HG03159 (cell line): Measurements from ENCODE around the gene MREG.

Experiments
- ATAC-seq: cut with Tn5 transposase; IDR thresholded peaks from one replicate; pipeline ENCODE4 v1.9.1; 2021; ENCODE audit warnings: mild to moderate bottlenecking, moderate library complexity; ENCODE audit not compliant: unreplicated experiment

MREG gene

GRCh38 chr2:216013080-216013909, at the start of gene MREG:
TSS of gene MREG (minus strand) at chr2:216013551. CDS start at chr2:216013327, 224 bp downstream.
- ATAC-seq, result peak; percentile 46

GRCh38 chr2:216059233-216059834, 46.0 kb upstream of the MREG start:
- no peak for ATAC-seq

GRCh38 chr2:216057688-216058193, 44.4 kb upstream of the MREG start:
- ATAC-seq, result peak; percentile 78

- ATAC-seq, result peak; percentile 39
Observed at GRCh38 chr2:216056739-216057138, 43.4 kb upstream of the MREG start.

- ATAC-seq, result no peak
Observed at GRCh38 chr2:216055680-216056079, 42.3 kb upstream of the MREG start.

GRCh38 chr2:216052420-216052819, 39.1 kb upstream of the MREG start:
- no peak for ATAC-seq

- no peak for ATAC-seq
Observed at GRCh38 chr2:216051350-216051749, 38.0 kb upstream of the MREG start.

- ATAC-seq, result no peak
Observed at GRCh38 chr2:216049452-216049851, 36.1 kb upstream of the MREG start.

- ATAC-seq, result no peak
Observed at GRCh38 chr2:216047397-216047796, 34.0 kb upstream of the MREG start.

- peak; percentile 80 for ATAC-seq
Observed at GRCh38 chr2:216044883-216045486, 31.6 kb upstream of the MREG start.

GRCh38 chr2:216043949-216044348, 30.6 kb upstream of the MREG start:
- ATAC-seq, result no peak

- ATAC-seq, result no peak
Observed at GRCh38 chr2:216041438-216041837, 28.1 kb upstream of the MREG start.

GRCh38 chr2:216039918-216040317, 26.6 kb upstream of the MREG start:
- no peak for ATAC-seq

GRCh38 chr2:216034065-216034464, 20.7 kb upstream of the MREG start:
- ATAC-seq, result peak; percentile 37

- peak; percentile 28 for ATAC-seq
Observed at GRCh38 chr2:216033403-216033802, 20.1 kb upstream of the MREG start.

GRCh38 chr2:216031960-216032689, 18.8 kb upstream of the MREG start:
- peak; percentile 84 for ATAC-seq

- no peak for ATAC-seq
Observed at GRCh38 chr2:216030216-216030615, 16.9 kb upstream of the MREG start.

GRCh38 chr2:216029416-216030129, 16.2 kb upstream of the MREG start:
- ATAC-seq, result no peak

- ATAC-seq, result no peak
Observed at GRCh38 chr2:216024779-216025336, 11.5 kb upstream of the MREG start.

GRCh38 chr2:216023055-216023648, 9.8 kb upstream of the MREG start:
- ATAC-seq, result peak; percentile 74
